ENCODE measurements around the gene SYNM. TPM values are rescaled to one million over a fixed set of nuclear protein-coding genes. Genes with fewer than 3 reads are reported as not detected.

Gene SYNM
- total and polyA plus RNA-seq, 2 experiments from 2014 or later, result 0.74 to 3.5 TPM

GRCh38 chr15:99132122-99132521 is 27.2 kb downstream of the SYNM start:
- ATAC-seq, result no peak
- H3K4me3 ChIP-seq, result no peak overlapping the region
- H3K9me3 Mint-ChIP-seq, result no peaks in the 10 kb centered on the region
- no peak for DNase-seq (ENCODE audit: low spot score)
- H3K79me2 ChIP-seq (replicated peaks; ENCODE audit: insufficient read depth), result no peaks in the 10 kb centered on the region; the same call in 1 of the 2 replicates
- H3K4me1 Mint-ChIP-seq, result 0 out of 3 replicates have a peak, but pooled peaks cover 2% of the 10 kb centered on the region
- no peaks in the 10 kb centered on the region for H3K27me3 Mint-ChIP-seq (ENCODE audit: insufficient read depth, low read depth, poor library complexity)
- TF ChIP-seq ZNF114 (CRISPR knock-in tag; IDR thresholded peaks at IDR 0.05) (no peak), ETS1 (IDR thresholded peaks at IDR 0.05) (no peak)
- TF ChIP-seq, protein P1, sequence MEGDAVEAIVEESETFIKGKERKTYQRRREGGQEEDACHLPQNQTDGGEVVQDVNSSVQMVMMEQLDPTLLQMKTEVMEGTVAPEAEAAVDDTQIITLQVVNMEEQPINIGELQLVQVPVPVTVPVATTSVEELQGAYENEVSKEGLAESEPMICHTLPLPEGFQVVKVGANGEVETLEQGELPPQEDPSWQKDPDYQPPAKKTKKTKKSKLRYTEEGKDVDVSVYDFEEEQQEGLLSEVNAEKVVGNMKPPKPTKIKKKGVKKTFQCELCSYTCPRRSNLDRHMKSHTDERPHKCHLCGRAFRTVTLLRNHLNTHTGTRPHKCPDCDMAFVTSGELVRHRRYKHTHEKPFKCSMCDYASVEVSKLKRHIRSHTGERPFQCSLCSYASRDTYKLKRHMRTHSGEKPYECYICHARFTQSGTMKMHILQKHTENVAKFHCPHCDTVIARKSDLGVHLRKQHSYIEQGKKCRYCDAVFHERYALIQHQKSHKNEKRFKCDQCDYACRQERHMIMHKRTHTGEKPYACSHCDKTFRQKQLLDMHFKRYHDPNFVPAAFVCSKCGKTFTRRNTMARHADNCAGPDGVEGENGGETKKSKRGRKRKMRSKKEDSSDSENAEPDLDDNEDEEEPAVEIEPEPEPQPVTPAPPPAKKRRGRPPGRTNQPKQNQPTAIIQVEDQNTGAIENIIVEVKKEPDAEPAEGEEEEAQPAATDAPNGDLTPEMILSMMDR (conservative IDR thresholded peaks at IDR 0.05; ENCODE audit: low read depth in 2 of 2), result no peak
- no peaks in the 10 kb centered on the region for H4K20me1 ChIP-seq (replicated peaks; ENCODE audit: insufficient read depth)
- H3K27me3 ChIP-seq (ENCODE audit: insufficient read depth), result no peaks in the 10 kb centered on the region
- no peak overlapping the region for H3K27ac ChIP-seq (ENCODE audit: low read depth)
- no peaks in the 10 kb centered on the region for H3F3A ChIP-seq (replicated peaks; ENCODE audit: low read depth)
- peaks cover 9% of the 10 kb centered on the region for H3K36me3 Mint-ChIP-seq (ENCODE audit: low read depth)
- no peak overlapping the region for H3K4me3 Mint-ChIP-seq
- no peaks in the 10 kb centered on the region for H3K9me2 ChIP-seq (ENCODE audit: insufficient read depth)
- H3K27ac Mint-ChIP-seq, result no peak overlapping the region
- H2AFZ ChIP-seq, result no peak overlapping the region
- no peaks in the 10 kb centered on the region for H3K36me3 ChIP-seq (ENCODE audit: insufficient read depth)
- no peak overlapping the region for H3K4me2 ChIP-seq
- H3K4me1 ChIP-seq (ENCODE audit: insufficient read depth), result no peaks in the 10 kb centered on the region

GRCh38 chr15:99132634-99133287 is 27.9 kb downstream of the SYNM start:
- Mint-ChIP-seq H3K27me3 (ENCODE audit: insufficient read depth, low read depth, poor library complexity) (no peaks in the 10 kb centered on the region), H3K27ac (no peak overlapping the region), H3K4me1 (peaks cover 8% of the 10 kb centered on the region), H3K9me3 (no peaks in the 10 kb centered on the region), H3K36me3 (ENCODE audit: low read depth) (peaks cover 14% of the 10 kb centered on the region), H3K4me3 (no peak overlapping the region)
- Histone ChIP-seq H3K4me1 (ENCODE audit: insufficient read depth) (no peaks in the 10 kb centered on the region), H3K79me2 (replicated peaks; ENCODE audit: insufficient read depth) (no peaks in the 10 kb centered on the region), H3K4me3 (no peak overlapping the region), H3K9me2 (ENCODE audit: insufficient read depth) (no peaks in the 10 kb centered on the region), H4K20me1 (replicated peaks; ENCODE audit: insufficient read depth) (no peaks in the 10 kb centered on the region), H3K27ac (ENCODE audit: low read depth) (no peak overlapping the region), H3F3A (replicated peaks; ENCODE audit: low read depth) (no peaks in the 10 kb centered on the region), H3K27me3 (ENCODE audit: insufficient read depth) (no peaks in the 10 kb centered on the region), H3K36me3 (ENCODE audit: insufficient read depth) (no peaks in the 10 kb centered on the region), H2AFZ (no peak overlapping the region), H3K4me2 (no peak overlapping the region)
- ATAC-seq, result no peak
- DNase-seq (ENCODE audit: low spot score), result no peak
- TF ChIP-seq, protein P2, sequence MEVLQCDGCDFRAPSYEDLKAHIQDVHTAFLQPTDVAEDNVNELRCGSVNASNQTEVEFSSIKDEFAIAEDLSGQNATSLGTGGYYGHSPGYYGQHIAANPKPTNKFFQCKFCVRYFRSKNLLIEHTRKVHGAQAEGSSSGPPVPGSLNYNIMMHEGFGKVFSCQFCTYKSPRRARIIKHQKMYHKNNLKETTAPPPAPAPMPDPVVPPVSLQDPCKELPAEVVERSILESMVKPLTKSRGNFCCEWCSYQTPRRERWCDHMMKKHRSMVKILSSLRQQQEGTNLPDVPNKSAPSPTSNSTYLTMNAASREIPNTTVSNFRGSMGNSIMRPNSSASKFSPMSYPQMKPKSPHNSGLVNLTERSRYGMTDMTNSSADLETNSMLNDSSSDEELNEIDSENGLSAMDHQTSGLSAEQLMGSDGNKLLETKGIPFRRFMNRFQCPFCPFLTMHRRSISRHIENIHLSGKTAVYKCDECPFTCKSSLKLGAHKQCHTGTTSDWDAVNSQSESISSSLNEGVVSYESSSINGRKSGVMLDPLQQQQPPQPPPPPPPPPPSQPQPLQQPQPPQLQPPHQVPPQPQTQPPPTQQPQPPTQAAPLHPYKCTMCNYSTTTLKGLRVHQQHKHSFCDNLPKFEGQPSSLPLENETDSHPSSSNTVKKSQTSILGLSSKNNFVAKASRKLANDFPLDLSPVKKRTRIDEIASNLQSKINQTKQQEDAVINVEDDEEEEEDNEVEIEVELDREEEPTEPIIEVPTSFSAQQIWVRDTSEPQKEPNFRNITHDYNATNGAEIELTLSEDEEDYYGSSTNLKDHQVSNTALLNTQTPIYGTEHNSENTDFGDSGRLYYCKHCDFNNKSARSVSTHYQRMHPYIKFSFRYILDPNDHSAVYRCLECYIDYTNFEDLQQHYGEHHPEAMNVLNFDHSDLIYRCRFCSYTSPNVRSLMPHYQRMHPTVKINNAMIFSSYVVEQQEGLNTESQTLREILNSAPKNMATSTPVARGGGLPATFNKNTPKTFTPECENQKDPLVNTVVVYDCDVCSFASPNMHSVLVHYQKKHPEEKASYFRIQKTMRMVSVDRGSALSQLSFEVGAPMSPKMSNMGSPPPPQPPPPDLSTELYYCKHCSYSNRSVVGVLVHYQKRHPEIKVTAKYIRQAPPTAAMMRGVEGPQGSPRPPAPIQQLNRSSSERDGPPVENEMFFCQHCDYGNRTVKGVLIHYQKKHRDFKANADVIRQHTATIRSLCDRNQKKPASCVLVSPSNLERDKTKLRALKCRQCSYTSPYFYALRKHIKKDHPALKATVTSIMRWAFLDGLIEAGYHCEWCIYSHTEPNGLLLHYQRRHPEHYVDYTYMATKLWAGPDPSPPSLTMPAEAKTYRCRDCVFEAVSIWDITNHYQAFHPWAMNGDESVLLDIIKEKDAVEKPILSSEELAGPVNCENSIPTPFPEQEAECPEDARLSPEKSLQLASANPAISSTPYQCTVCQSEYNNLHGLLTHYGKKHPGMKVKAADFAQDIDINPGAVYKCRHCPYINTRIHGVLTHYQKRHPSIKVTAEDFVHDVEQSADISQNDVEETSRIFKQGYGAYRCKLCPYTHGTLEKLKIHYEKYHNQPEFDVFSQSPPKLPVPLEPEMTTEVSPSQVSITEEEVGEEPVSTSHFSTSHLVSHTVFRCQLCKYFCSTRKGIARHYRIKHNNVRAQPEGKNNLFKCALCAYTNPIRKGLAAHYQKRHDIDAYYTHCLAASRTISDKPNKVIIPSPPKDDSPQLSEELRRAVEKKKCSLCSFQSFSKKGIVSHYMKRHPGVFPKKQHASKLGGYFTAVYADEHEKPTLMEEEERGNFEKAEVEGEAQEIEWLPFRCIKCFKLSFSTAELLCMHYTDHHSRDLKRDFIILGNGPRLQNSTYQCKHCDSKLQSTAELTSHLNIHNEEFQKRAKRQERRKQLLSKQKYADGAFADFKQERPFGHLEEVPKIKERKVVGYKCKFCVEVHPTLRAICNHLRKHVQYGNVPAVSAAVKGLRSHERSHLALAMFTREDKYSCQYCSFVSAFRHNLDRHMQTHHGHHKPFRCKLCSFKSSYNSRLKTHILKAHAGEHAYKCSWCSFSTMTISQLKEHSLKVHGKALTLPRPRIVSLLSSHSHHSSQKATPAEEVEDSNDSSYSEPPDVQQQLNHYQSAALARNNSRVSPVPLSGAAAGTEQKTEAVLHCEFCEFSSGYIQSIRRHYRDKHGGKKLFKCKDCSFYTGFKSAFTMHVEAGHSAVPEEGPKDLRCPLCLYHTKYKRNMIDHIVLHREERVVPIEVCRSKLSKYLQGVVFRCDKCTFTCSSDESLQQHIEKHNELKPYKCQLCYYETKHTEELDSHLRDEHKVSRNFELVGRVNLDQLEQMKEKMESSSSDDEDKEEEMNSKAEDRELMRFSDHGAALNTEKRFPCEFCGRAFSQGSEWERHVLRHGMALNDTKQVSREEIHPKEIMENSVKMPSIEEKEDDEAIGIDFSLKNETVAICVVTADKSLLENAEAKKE (CRISPR knock-in tag; IDR thresholded peaks at IDR 0.05), result no peak
- TF ChIP-seq, protein P3, sequence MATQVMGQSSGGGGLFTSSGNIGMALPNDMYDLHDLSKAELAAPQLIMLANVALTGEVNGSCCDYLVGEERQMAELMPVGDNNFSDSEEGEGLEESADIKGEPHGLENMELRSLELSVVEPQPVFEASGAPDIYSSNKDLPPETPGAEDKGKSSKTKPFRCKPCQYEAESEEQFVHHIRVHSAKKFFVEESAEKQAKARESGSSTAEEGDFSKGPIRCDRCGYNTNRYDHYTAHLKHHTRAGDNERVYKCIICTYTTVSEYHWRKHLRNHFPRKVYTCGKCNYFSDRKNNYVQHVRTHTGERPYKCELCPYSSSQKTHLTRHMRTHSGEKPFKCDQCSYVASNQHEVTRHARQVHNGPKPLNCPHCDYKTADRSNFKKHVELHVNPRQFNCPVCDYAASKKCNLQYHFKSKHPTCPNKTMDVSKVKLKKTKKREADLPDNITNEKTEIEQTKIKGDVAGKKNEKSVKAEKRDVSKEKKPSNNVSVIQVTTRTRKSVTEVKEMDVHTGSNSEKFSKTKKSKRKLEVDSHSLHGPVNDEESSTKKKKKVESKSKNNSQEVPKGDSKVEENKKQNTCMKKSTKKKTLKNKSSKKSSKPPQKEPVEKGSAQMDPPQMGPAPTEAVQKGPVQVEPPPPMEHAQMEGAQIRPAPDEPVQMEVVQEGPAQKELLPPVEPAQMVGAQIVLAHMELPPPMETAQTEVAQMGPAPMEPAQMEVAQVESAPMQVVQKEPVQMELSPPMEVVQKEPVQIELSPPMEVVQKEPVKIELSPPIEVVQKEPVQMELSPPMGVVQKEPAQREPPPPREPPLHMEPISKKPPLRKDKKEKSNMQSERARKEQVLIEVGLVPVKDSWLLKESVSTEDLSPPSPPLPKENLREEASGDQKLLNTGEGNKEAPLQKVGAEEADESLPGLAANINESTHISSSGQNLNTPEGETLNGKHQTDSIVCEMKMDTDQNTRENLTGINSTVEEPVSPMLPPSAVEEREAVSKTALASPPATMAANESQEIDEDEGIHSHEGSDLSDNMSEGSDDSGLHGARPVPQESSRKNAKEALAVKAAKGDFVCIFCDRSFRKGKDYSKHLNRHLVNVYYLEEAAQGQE (IDR thresholded peaks at IDR 0.05; ENCODE audit: unreplicated experiment), result no peak
- no peak for TF ChIP-seq NANOG (IDR thresholded peaks at IDR 0.05; ENCODE audit: borderline replicate concordance)
- no peak for TF ChIP-seq EZH2phosphoT487 (IDR thresholded peaks at IDR 0.05; ENCODE audit: unreplicated experiment)
